ENCODE results near the gene EXOC2.
"Not testable (repeated sequence)": the region's sequence is repeated elsewhere in the genome, so short reads cannot be mapped to it uniquely, and the experiment has no call there.

EXOC2 gene

DNA sequence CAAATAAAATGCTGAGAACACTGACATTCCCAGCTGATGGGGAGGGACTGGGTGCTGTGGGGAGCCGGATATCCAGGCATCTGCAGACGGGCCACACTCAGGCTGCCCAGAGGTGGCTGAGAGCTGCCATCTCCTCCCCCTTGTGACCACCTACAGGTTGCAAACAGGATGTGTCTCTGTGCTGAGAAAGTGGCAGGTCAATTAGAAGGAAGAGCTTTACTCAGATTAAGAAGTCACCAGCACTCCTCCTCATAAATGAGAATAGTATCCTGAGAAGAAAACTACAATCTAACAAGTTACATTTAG, 99.1 kb downstream of the EXOC2 start:
- in situ Hi-C loops (cut with HindIII; ENCODE audit: low sequenced_read_pairs) = loop anchor here (10.0 to 25.0 kb wide), 2 partner anchors 191 to 768 kb away; no protein-coding TSS in a partner anchor

DNA sequence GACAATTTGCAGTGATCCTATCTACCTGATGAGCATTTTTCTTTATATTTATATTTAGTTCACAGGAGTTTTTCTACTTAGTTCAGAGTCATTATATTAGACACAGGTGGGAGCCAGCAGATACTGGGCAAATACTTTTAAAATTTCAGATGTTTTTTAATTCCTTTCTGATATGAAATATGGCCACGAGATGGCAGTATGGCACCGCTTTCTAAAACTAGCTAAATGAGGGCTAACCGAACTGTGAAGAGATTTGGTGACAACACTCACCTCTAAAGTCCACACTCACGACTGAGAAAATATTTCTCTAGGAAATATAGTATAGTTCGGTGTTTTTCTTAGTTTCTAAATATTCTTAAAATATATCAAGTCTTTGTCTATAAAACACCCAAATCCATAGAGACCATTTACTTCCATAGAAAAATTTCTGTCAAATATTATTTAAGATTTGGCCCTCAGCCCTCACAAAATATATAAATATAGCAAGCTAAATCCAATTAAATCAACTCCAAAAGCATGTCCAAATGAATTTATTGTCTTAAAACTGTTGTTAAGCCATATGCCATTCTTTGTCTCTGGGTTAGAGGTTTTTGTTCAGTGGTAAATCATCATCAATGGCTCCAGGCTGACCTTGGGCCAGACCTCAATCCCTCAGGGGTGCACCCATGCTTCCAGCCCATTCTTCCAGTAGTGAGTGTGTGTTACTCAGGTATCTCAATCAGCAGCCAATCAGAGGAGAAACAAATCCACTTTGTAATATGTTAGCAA, 99.6 kb downstream of the EXOC2 start:
- in situ Hi-C loops (cut with HindIII; ENCODE audit: low sequenced_read_pairs) = loop anchor here (10.0 to 25.0 kb wide), 2 partner anchors 191 to 769 kb away; no protein-coding TSS in a partner anchor

DNA sequence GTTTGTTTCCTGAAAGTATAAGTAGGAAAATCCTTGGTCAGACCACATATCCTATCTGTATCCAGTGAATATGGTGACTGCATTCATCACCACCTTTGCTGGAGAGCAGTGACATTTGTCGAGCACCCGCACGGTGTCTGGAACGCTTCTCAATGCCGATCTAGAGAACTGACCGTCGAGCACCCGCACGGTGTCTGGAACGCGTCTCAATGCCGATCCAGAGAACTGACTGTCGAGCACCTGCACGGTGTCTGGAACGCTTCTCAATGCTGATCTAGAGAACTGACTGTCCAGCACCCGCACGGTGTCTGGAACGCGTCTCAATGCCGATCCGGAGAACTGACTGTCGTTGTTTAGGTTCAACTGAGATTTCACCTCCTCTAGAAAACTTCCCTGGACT, 103.8 kb downstream of the EXOC2 start:
- in situ Hi-C loops (cut with HindIII; ENCODE audit: low sequenced_read_pairs) = loop anchor here (5.0 to 25.0 kb wide), 2 partner anchors 43 to 773 kb away; no protein-coding TSS in a partner anchor

DNA sequence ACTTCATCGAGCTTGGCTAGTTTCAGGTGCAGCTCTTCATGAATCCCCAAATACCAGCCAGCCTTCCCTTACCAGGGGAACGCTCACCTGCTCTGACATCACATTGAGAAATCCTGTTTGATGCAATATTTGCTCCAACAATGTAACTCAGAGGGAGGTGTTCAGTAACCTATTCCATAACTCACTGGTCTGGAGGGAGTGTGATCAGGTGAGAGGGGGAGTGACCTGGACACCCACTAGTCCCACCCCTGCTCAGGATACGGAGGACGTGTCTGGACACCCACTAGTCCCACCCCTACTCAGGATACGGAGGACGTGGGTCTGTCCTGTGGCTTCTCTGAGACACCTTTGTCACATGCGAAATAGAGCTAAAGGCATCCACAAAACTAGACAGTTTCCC, 106.4 kb downstream of the EXOC2 start:
- in situ Hi-C loops (cut with HindIII; ENCODE audit: low sequenced_read_pairs) = loop anchor here (5.0 to 25.0 kb wide), 2 partner anchors 46 to 776 kb away; no protein-coding TSS in a partner anchor

DNA sequence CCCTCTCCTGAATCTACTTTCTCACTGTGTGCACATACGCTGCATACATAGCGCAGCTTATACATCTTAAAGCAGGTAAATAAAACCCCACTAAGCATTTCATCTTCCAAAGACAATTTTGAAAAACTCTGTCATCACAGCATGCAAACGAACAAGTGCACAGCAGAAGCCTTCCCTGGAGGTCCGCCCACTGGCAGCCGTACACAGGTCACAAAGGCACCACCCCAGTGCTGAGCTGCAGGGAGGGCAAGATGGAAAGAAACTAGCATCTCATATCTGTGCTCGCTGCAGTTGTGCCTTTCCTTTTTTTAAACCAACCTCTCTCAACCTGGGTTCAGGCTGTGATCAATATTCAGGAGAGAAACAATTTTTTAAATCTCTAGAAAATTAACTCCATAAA, 109.3 kb downstream of the EXOC2 start:
- in situ Hi-C loops (cut with HindIII; ENCODE audit: low sequenced_read_pairs) = loop anchor here (25.0 kb wide), 1 partner anchor 779 kb away; no protein-coding TSS in a partner anchor

DNA sequence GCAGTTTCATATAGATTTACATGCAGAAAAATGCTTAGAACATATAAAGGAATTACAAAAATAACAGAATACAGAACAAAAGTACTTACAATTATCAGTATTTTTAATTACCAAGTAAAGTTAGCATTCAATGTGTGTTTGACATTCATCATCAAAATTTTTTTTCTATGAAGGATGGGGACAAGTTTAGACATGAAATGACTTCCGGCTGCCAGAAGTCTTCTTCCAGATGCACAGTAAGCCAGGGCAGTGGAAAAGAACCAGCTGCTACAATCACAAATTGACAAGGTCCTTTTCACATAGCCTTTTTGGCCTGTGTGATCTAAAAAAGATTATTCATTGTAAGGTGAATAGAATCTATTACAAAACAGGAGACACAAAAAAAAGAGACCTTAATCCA, 109.8 kb downstream of the EXOC2 start:
- in situ Hi-C loops (cut with HindIII; ENCODE audit: low sequenced_read_pairs) = loop anchor here (25.0 kb wide), 1 partner anchor 779 kb away; no protein-coding TSS in a partner anchor

DNA sequence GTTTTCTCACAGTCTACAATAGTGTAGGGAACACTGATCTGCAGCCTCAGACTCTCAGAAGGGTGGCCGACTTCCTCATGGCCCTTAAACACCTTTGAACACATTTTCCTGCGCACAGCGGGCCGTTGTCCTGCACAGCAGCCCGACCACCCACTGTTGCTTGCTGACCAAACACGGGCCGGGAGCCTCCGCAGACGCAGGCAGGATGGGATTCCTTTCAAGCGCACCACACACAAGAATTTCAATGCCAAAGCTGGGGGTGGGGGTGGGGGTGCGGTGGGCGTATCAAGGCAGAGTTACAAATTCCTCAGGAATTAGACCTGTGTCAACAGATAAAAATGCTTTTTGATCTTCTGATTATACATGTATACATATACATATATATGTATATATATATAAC, 110.6 kb downstream of the EXOC2 start:
- in situ Hi-C loops (cut with HindIII; ENCODE audit: low sequenced_read_pairs) = loop anchor here (25.0 kb wide), 1 partner anchor 780 kb away; no protein-coding TSS in a partner anchor

DNA sequence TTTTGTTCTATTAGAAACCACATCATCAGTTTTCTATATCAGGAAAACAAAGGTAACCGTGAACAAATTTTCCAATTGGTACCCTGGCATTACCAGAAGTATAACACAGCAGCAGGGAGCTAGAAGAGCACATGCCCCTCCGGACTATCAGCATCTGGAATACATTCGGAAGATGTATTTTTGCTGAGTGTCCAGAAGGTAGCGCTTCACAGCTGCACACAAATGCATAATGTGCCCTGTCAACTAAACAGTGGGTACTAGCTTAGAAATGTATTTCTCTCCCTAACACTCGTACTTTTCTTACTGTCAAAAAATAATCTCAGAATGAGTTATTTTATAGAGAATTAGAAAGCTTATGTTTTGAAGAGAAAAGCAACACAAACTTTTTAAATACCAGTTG, 113.6 kb downstream of the EXOC2 start:
- in situ Hi-C loops (cut with HindIII; ENCODE audit: low sequenced_read_pairs) = loop anchor here (25.0 kb wide), 1 partner anchor 783 kb away; no protein-coding TSS in a partner anchor

DNA sequence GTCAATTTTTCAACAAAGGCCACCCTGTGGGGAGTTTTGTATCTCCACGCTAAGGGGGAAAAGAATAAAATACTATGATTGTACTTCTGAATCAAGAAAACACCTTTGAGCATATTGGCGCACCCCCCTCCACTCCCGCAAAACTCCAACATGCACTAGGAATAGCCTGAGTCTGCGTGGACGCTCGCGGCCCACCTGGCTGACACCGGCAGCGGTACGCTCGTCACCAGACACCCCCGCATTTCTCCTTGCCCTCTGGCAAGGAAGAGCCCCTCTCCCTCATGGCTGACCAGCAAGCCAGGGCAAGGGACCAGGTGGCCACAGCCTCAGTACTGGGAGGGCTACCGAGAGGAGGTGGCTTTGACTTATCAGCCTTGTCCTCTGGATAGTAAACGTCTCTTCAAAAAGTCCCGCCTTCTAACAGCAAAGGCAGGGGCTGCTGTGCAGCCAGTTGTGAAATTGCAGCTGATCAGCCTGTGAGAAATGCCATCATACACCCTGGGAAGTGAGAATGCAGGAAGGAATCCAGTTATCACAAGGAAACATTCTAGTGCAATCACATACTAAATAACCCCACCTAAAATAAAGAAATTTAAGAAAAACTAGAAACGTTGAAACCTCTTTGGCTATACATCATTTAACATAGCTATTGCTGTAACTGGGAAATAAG, 120.2 kb downstream of the EXOC2 start:
- in situ Hi-C loops (cut with HindIII; ENCODE audit: low sequenced_read_pairs) = no loop called here

DNA sequence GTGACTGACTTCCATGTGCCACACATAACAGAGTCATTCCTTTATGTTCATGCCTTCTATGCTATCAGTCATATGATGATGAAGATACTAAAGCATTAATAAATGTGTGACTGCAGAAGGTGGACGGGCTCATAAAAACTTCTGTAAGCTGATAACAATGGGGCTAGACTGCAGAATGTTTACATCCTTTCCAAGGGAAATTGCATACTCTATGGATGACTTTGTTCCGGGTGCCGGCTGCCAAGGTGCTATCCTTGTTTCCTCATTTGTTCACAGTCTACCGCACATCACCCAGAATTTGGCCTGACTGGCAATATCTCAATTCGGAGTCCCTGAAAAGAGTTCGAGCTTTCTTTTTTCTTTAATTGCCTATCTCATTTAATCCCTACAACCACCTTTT, 121.0 kb downstream of the EXOC2 start:
- in situ Hi-C loops (cut with HindIII; ENCODE audit: low sequenced_read_pairs) = no loop called here

DNA sequence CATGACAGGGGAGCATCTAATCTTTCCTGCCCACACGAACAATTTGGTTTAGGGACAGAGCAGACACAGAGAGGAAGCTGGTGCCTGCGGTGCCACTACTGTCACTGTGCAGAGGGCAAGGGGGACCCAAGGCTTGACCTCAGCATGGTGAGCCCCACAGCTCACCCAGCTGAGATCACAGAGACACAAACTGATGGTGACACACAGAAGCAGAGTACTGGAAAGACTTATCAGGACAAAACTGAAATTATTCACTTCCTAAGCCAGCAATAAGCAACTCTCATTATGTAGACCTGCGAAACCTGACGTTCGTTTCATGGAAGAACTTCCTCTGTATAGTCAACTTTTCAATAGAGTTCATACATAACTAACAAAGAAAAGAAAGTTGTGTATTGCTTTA, 122.1 kb downstream of the EXOC2 start:
- in situ Hi-C loops (cut with HindIII; ENCODE audit: low sequenced_read_pairs) = no loop called here

DNA sequence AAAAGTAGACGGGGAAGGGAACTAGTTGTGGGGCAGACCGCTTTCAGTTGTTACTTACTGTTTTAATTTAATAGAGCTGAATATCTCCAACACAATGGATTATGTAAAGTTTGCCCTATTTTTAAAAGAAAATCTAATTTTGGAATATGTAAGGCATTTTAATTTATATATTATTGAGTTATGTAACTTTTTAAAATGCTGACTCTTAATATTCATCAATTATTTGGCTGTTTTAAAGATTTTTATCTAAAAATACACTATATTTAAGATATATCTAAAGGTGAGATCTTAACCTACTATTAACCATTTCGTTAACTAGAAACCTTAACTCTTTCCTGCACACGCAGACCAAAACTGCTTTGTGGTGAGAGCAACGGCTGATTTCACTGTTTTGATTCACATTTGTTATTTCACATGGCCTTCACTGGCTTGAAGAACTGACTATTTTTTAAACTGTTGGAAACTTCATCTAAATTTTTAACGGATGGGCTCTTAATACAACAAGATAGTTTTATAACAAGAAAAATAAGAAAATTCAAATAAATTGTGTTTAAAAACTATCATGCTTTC, 123.9 kb downstream of the EXOC2 start:
- in situ Hi-C loops (cut with HindIII; ENCODE audit: low sequenced_read_pairs) = no loop called here

DNA sequence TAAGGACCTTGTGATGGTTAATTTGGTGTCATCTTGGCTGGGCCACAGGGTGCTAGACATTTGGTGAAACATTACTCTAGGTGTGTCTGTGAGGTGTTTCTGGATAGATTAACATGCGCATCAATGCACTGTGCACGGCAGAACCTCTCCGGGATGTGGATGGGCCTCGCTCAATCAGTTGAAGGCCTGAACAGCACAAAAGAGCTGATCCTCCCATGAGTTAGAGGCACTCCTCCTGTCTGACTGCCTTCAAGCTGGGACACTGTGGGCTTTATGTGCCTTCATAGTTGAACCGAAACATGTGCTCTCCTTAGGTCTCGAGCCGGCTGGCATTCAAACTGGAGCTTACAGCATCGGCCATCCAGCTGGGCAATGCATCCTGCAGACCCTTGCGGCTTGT, 124.9 kb downstream of the EXOC2 start:
- in situ Hi-C loops (cut with HindIII; ENCODE audit: low sequenced_read_pairs) = no loop called here

DNA sequence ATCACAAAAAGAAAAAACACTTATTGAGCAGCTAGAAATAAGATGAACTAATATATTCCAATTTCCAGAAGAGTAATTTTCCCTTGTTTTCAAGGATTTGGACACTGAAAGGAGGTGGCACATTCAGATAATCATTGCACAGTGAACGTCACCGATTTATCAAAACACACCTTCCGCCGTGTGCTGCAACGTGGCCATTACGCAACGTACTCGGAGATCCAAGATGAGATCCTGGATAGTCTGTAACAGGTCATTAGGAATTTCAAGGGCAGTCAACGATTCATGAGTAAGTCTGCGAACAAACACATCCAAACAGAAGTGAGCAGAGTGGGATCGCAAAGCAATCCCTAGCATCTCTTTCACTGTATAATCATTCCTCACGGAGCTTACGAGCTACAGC, 129.1 kb downstream of the EXOC2 start:
- in situ Hi-C loops (cut with HindIII; ENCODE audit: low sequenced_read_pairs) = no loop called here

DNA sequence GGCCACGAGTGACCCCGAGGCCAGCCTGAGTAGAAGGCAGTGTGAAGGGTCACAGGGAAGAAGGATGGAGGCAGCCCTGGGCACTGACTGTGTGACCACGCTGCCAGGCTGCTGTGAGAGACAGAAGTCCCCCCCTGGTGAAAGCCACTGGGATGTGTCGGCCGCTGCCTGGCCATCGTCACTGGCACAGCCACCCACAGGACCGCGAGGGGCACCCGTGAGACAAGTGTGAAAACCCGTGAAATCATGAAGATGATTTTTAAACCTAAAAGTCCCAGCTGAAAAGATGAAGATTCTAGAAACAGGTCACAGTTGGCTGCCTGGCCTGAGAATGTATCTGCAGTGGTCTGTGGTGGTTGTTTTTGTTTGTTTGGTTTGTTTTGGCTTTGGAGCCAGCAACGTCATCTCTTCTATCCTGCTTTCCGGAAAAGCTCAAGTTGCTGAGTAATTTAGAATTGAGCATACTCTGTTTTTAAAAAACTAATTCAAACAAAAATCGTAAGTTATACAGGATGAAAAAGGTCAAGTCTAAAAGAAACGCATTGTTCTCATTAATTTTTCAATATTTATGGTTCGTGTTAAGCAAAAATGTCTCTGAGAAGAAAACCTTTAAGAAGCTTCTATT, 130.8 kb downstream of the EXOC2 start:
- in situ Hi-C loops (cut with HindIII; ENCODE audit: low sequenced_read_pairs) = no loop called here

DNA sequence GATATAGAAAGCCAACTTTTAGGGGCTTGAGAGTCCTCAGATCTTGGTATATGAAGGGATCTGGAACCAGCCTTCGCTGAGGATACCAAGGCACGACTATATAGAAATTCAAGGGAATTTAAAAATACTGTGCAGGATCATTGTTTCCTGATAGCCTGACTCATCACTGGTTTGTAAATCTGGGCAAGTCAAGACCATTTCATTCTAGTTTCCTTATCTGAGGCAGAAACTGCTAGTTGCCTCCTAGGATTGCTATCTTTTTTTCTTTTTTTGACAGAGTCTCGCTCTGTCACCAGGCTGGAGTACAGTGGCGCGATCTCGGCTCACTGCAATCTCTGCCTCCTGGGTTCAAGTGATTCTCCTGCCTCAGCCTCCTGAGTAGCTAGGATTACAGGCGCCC, 131.6 kb downstream of the EXOC2 start:
- in situ Hi-C loops (cut with HindIII; ENCODE audit: low sequenced_read_pairs) = not testable (repeated sequence)

DNA sequence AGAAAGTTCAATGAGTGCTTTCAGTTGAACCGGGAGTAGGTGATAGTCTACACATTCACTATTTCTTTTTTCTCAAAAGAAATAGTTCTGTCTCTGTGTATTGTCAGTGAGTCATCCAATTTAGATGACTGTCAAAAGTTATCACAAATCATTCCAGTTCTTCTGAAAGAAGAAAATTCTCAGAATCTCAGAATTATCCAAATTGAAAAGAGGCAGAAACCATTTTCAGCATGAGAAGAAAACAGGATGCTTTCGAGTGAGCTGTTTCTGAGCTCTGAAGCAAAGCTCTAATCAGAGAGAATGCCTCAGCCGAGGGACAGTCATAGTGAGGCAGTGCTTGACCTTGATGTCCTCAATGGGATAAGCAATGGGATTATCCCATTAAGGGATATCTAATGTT, 134.0 kb downstream of the EXOC2 start:
- in situ Hi-C loops (cut with HindIII; ENCODE audit: low sequenced_read_pairs) = no loop called here

DNA sequence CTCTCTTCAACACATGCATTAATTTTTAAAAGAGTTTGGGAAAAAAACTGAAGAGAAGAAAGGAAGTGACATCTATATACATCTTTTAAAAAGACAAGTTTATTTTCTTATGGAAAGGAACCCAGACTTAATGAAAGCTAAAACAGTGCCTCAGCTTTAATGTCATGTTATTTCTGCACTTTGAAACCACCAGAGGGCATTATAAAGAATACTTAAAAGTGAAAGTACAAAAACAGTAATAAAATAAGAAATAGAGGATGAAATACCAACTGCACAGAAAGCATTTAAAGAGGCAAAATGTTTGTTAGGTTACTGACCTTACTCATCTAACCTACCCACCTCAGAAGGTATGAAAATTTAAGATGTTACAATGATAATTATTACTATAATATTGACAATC, 134.8 kb downstream of the EXOC2 start:
- in situ Hi-C loops (cut with HindIII; ENCODE audit: low sequenced_read_pairs) = no loop called here

DNA sequence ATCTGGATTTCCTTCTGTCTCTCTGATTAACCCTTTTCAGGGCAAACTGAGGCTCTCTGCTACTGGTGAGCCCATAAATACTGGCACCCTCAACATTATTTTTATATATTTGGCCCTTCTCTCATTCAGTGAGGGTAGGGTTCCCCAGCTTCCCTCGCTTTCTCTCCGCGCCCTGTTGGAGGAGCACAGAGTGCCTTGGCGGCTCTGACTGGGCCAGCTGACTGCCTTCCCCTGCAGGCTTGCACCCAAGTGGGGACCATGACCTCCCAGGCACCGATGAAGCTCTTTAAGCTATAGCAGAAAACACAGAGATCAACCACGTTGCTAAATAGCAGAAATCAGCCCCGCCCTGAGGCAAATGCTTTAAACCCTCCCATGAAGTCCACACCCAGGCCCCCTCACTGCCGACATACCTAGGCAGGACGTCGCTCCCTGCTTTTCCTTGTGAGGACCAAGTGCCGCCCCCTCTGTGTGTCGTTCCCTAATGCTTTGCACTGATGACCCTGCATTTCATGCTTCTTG, 141.0 kb downstream of the EXOC2 start:
- in situ Hi-C loops (cut with HindIII; ENCODE audit: low sequenced_read_pairs) = no loop called here

DNA sequence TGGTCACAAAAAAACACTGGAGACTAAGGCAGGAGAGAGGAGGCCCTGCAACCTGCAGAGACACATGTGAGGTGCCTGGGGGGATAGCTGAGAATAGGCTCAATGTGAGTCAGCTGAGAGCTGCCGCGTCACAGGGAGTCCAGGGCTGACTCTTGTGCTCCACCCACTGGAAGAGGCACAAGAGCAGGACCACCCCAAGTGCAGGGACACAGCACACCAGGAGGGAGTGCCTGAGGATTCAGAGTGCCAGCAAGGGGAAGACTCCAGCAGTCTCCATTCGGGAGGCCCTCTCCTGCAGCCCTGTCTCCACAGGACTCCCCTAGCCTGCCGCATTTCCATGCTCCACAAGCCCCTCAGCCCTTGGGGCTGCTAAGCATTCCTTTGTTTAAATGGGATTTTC, 141.5 kb downstream of the EXOC2 start:
- in situ Hi-C loops (cut with HindIII; ENCODE audit: low sequenced_read_pairs) = no loop called here

DNA sequence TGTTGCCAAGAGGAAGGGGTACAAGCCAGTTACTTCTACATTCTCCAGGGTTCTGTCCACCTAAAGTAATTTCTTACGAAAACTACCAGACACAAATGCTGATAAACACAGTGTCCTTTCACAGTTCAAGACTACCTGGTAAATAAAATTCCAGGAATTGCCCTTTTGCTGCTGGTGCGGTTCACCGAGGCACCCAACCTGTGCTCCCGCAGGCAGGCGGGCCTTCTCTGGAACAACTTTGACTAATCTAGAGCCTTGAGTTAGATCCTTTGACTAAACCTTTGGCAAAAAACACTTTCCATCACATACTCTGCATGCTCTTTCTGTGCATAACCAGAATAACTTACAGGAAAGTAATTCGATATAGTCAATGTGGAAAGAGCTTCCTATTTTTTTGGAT, 143.0 kb downstream of the EXOC2 start:
- in situ Hi-C loops (cut with HindIII; ENCODE audit: low sequenced_read_pairs) = no loop called here
